Mucosa of descending colon (tissue), 3 donors: ENCODE results near the gene ETDB. TPM values are rescaled to one million over a fixed set of nuclear protein-coding genes. Genes with fewer than 3 reads are reported as not detected.

Experiments
- ATAC-seq: fragments of 200-7000 bp; cut with Tn5 transposase; one replicate; pipeline ENCODE4 v1.9.1; 2020; ENCODE audit warnings: mild to moderate bottlenecking, moderate library complexity
- DNase-seq, 3 donors: peaks; one replicate each; pipeline ENCODE4 v3.0.0-alpha.2; 2020
- H3K36me3 ChIP-seq: fragments of 200-600 bp; one replicate; pipeline ENCODE4 v1.8.0; 2021; ENCODE audit warnings: low read depth, mild to moderate bottlenecking
- H3K4me1 ChIP-seq: fragments of 200-600 bp; one replicate; pipeline ENCODE4 v1.8.0; 2021; ENCODE audit warnings: low read depth, mild to moderate bottlenecking
- H3K4me3 ChIP-seq: fragments of 200-600 bp; one replicate; pipeline ENCODE4 v1.8.0; 2021; ENCODE audit warnings: mild to moderate bottlenecking
- H3K9me3 ChIP-seq: fragments of 200-600 bp; one replicate; pipeline ENCODE4 v1.8.0; 2021; ENCODE audit warnings: mild to moderate bottlenecking
- CTCF ChIP-seq: fragments of 200-600 bp; IDR thresholded peaks from one replicate; pipeline ENCODE4 v1.8.0; 2022; ENCODE audit warnings: antibody characterized with exemption, mild to moderate bottlenecking
- intact Hi-C, 2 donors: fragments of 100-400 bp; cut with DNase I in 1 of 2; cut with micrococcal nuclease in 1 of 2; formaldehyde crosslinking; loops; one replicate each; pipeline versions ENCODE4 v1.11.0 to v1.11.1; 2022; cut with DNase I, micrococcal nuclease
- total RNA-seq, 3 donors: library from RNA; stranded (reverse); fragmentation: NEBNext Ultra II Directional in 2 of 3; extraction: Animal tissue kit (Norgen Biotek cat#: 25700) in 2 of 3; gene quantifications; one replicate each; pipeline versions ENCODE4 v1.2.1 to v1.2.4, GENCODE V29; 2021 to 2023
- donor health status: DM: no; HTN: no; CAD: no; lungs with moderate emphysema.
- donor health status: DM: no; HTN: no; CAD: no.
- donor health status: DM: no; HTN: yes; CAD: no.

Gene ETDB
- total RNA-seq, 3 donors from 2014 or later: not detected

GRCh38 chrX:135089126-135089525 is 31.2 kb downstream of the ETDB start:
- intact Hi-C loops: loop anchor here (10.0 kb wide), 1 partner anchor 124 kb away; no protein-coding TSS in a partner anchor
- Histone ChIP-seq H3K4me1 (no peaks in the 10 kb centered on the region), H3K4me3 (no peak overlapping the region), H3K9me3 (no peaks in the 10 kb centered on the region), H3K36me3 (no peaks in the 10 kb centered on the region)
- no peak for TF ChIP-seq CTCF
- no peak for ATAC-seq
- DNase-seq: no peak

- DNase-seq: no peak
- Histone ChIP-seq H3K36me3 (no peaks in the 10 kb centered on the region), H3K9me3 (no peaks in the 10 kb centered on the region), H3K4me1 (no peaks in the 10 kb centered on the region), H3K4me3 (no peak overlapping the region)
- no peak for TF ChIP-seq CTCF
- no peak for ATAC-seq
- intact Hi-C loops: loop anchor here (10.0 kb wide), 1 partner anchor 123 kb away; no protein-coding TSS in a partner anchor
These were observed 32.5 kb downstream of the ETDB start for GRCh38 chrX:135087867-135088266.

- Histone ChIP-seq H3K36me3 (no peaks in the 10 kb centered on the region), H3K4me3 (no peak overlapping the region), H3K4me1 (no peaks in the 10 kb centered on the region), H3K9me3 (no peaks in the 10 kb centered on the region)
- TF ChIP-seq CTCF: no peak
- peak; percentile 86 for ATAC-seq
- intact Hi-C loops: loop anchor here (10.0 kb wide), 1 partner anchor 122 kb away; no protein-coding TSS in a partner anchor
- DNase-seq: peak in 1 of 3 donors; percentile 62
These were observed 34.0 kb downstream of the ETDB start for GRCh38 chrX:135086197-135086854.

- intact Hi-C loops: loop anchor here (10.0 kb wide), 1 partner anchor 117 kb away; no protein-coding TSS in a partner anchor
These were observed 38.5 kb downstream of the ETDB start for GRCh38 chrX:135081693-135082404.

More at GRCh38 chrX:135081693-135082404, 38.5 kb downstream of the ETDB start:
- no peak for ATAC-seq
- no peaks in the 10 kb centered on the region for H3K36me3 ChIP-seq
- no peaks in the 10 kb centered on the region for H3K4me1 ChIP-seq
- no peak for DNase-seq
- no peaks in the 10 kb centered on the region for H3K9me3 ChIP-seq
- TF ChIP-seq CTCF: no peak
- H3K4me3 ChIP-seq: no peak overlapping the region

Other genes starting within 250 kb of the ETDB start
- gene MOSPD1, start 205.3 kb downstream of the ETDB start, total RNA-seq: 1 to 10 TPM; 8.5 to 9.8 (median 8.8) TPM
- 1 to 10 TPM in 2 of 3 donors, under 1 TPM in 1; 0.38 to 6.3 (median 2.1) TPM for gene SMIM10, start 129.5 kb downstream of the ETDB start, total RNA-seq
- 10 to 100 TPM in 1 of 3 donors, 1 to 10 TPM in 2; 1.2 to 13.7 (median 3.3) TPM for gene RTL8B, start 98.0 kb downstream of the ETDB start, total RNA-seq
- 10 to 100 TPM; 32.7 to 87.4 (median 48.1) TPM for gene RTL8C, start 88.2 kb downstream of the ETDB start, total RNA-seq
- gene RTL8A, start 68.4 kb downstream of the ETDB start, total RNA-seq: 10 to 100 TPM; 31.3 to 38.0 (median 37.8) TPM
- gene SMIM10L2B, start 21.8 kb downstream of the ETDB start, total RNA-seq: 1 to 10 TPM in 2 of 3 donors, under 1 TPM in 1; 0.75 to 2.2 (median 1.1) TPM
- not detected for gene CT55, start 50.9 kb upstream of the ETDB start, total RNA-seq
- not detected for gene ETDA, start 131.5 kb upstream of the ETDB start, total RNA-seq
- not detected for gene ETDC, start 189.0 kb upstream of the ETDB start, total RNA-seq
- gene ZNF75D, start 223.6 kb upstream of the ETDB start, total RNA-seq: 10 to 100 TPM in 1 of 3 donors, 1 to 10 TPM in 2; 8.4 to 10.4 (median 8.4) TPM
- gene ZNF449, start 224.3 kb upstream of the ETDB start, total RNA-seq: 1 to 10 TPM; 2.8 to 5.5 (median 3.6) TPM